GM18519 (cell line): ENCODE data around the gene ZFC3H1.
A peak's percentile ranks its signal among the peaks of the same experiment; 100 is the strongest.

Experiments
- ATAC-seq: cut with Tn5 transposase; IDR thresholded peaks from one replicate; pipeline ENCODE4 v1.9.1; 2021; ENCODE audit warnings: mild to moderate bottlenecking, moderate library complexity; ENCODE audit not compliant: unreplicated experiment, low FRiP score

Gene ZFC3H1

DNA sequence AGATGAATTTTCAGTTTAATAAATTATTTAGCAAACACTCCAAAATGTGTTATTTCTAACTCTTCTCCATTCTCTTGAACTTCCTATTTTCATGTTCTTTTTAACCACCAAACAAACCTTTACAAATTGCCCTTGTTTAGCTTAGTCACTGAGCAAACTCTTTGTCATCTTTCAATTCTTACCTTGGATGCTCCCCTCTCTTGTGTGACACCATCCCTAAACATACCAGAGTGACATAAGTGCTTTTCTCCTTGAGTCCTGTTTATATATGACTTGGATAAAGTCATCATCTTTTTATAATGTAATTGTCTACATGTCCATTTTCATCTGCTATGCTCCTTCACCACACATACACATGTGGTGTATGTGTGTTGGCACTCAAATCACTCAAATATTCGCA lies 18.8 kb upstream of the ZFC3H1 start:
- no peak for ATAC-seq

DNA sequence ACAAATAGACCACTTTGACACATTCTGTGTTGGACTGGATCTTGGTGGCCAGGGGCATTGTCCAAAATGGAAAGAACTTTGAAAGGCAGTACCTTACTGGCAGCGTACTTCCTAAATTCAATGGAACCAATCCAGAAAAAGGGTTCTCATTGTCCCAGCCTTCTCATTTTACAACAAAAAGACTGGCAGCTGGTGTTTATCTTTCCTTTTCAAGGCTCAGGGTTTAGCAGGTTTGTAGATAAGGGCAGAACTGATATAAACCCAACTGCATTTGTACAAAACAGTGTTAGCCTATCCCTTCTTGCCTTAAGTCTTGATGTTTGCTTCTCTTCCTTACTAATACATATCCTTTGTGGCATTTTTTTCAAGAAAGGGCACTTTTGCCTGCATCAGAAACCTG lies 8.2 kb upstream of the ZFC3H1 start:
- no peak for ATAC-seq

DNA sequence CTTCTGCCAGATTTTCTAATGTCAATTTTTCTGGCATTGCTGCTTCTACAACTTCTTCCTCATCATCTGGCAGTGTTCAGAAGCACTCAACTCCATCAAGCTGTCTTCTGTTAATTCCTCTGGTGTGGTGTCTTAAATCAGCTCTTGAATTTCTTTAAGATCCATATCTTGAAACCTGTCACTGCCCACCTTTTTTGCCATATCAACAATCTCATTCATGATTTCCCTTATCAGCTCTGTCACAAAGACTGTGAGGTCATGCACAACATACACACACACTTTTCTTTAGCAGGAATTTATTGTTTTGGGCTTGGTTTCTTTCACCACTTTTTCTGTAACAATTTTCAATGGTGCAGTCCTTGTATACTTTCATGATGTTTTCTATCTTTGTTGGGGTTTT lies 7.7 kb upstream of the ZFC3H1 start:
- no peak for ATAC-seq

DNA sequence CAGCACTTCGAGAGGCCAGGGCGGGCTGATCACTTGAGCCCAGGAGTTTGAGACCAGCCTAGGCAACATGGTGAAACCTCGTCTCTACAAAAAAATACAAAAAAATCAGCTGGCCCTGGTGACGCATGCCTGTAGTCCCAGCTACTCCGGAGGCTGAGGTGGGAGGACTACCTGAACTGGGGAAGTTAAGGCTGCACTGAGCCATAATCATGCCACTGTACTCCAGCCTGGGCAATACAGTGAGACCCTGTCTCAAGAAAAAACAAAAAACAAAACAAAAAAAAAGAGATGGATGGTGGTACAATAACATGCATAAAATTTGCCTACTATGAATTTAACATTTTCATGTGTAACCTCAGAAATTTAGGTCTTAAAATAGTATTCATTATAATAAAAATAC lies 2.6 kb upstream of the ZFC3H1 start:
- no peak for ATAC-seq

DNA sequence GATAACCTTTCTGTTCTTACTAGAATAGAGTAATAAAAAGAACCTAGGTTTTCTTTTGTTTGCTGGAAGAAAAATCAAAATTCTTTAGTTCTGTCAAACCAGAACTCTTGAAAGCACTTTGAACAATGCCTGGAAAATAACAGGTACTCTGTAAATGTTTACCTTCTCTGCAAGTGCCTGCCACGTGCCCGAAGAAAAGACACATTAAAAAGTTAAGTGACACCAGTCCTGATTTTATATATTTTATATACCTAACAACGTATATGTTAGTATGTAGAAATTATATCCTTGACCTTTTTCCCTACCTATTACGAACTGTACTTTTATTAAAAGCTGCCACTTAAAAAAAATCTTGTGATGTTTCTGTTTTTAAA lies 1.4 kb upstream of the ZFC3H1 start:
- ATAC-seq = no peak

DNA sequence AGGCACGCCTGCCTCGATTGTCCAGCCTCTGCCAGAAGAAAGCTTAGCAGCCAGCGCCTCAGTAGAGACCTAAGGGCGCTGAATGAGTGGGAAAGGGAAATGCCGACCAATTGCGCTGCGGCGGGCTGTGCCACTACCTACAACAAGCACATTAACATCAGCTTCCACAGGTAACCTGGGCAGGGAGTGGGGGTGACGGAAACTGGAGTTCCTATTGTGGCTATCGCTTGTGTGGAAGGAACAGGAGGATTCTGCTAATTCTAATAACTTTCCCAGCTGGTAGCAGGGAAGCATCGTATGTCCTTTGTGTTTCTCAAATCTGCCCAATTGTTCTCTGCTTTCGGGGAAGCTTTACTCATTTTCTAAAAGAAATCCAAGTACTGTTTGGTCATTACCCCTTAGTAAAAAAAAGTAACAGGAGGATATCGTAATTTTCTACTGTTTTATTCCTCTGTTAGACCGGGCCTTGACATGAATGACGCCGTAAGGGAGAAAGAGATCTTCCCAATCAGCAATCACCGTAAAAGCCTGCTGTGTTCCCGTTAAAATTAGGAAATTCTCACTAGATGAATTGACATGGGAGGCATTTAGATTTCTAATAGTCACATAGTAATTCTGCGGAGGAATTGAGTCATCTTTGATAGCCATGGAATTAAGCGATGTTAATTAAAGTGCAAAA lies 902 bp upstream of the ZFC3H1 start:
- peak; percentile 3 for ATAC-seq

DNA sequence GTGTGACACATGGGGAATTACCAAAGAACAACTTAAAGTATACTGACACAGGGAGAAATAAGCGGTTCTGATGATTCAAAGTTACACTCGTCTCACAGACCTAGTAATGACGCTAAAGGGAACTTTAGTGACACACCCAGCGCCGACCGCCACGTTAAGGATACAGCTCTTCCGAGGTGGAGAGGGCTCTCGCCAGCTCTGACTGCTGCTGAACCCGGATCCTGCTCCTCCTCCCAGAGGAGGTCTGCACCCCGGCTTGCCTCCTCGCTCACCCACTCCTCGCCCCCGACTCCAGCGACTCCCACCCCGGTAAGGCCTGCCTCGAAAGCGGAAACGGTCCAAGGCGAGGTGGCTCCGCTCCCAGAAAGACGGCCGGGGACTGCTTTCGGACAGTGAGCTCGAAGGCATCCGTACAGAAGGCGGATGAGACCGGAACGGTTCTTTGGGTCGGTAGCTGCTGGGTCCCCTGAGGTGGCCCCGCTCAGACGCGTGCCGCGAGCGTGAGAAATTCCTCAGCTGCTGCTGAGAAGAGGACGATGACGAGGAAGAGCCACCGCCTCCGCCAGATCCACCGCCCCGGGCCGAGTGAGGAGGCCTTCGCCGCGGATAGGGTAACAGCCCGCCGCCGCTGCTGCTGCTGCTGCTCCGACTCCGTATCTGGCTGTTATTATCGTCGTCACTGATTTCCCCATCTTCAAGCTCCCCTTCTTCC lies 643 bp downstream of the ZFC3H1 start:
- peak; percentile 26 for ATAC-seq

DNA sequence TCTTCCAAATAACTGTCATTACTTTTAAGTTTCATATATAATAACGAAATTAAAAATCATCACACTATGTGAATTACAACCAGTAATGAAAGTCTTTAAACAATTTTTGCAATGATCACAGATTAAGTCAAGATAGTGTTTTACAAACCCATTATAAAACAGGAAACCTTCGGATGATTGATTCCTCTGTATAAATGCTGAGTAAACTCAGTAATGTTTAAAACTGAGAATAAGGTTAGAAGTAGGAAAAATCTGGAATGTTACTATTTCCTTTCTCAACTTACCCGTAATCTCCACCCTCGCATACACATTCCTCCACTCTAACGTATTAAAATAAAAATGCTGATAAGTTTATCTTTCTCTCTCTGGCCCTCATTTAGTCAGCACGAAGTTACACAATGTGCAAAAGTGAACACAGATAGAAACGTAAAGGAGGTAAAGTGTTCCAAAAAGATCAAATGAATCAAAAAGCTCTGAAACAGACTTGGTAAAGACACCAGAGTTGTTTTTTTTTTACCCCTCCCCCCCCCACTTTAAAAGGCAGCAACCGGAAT lies 1.6 kb downstream of the ZFC3H1 start:
- no peak for ATAC-seq

DNA sequence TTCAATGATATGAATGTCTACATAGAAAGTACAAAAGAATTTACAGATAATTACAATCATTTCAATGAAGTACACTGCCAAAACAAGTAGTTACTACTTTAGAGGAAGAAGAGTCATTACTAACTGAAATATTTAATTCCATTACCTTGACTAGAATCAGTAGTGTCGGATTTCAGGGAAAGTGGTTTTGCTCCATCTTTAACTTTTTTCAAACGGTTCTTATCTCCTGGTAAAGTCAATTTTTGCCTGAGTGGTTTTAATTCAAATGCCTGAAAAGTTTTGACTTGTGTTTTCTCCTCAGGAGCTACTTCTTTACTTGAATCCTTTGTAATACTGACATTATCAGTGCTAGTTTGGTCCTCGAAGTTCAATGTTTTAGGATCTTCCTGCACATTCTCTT lies 6.9 kb downstream of the ZFC3H1 start:
- ATAC-seq = no peak

DNA sequence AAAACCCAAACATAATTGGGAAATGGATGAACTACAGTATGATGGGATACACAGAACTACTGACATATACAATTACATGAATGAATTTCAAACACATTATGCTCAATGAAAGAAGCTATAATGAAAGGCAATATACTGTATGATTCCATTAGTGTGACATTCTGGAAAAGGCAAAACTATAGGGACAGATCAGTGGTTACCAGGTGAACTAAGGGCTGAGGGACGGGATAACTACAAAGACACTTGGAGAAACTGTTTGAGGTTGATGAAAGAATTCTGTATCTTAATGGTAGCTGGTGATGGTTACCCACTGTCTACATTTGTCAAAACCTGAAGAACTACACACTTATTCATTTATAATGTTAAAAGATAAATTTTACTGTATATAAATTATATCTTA lies 7.7 kb downstream of the ZFC3H1 start:
- ATAC-seq = no peak

DNA sequence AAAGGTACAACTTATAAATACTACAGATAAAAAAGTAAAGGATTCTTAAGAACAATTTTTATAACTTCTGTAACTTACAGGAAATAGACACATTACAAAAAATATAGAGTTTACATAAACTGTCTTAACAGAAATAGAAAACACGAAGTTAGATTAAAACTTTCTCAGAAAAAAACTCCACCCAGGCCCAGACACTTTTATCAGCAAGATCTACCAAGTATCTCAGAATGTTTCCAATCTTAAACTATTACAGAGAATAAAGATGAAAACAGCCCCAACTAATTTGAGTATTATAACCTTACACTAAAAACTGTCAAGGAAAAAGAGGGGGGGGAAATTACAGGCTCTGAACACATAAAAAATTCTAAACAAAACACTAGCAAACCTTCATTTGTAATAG lies 8.2 kb downstream of the ZFC3H1 start:
- no peak for ATAC-seq

DNA sequence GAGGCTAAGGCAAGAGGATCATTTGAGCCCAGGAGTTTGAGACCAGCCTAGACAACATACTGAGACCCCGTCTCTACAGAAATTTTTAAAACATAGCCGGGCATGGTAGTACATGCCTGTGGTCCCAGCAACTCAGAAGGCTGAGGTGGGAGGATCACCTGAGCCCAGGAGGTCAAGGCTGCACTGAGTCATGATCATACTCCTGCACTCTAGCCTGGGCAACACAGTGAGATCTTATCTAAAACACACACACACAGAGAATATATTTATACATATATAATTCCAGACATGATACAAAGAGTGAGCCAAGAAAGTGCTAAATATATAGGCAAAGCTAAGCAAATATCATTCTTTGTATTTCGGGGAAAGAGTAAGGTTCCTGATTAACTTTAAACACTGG lies 9.4 kb downstream of the ZFC3H1 start:
- ATAC-seq = no peak

DNA sequence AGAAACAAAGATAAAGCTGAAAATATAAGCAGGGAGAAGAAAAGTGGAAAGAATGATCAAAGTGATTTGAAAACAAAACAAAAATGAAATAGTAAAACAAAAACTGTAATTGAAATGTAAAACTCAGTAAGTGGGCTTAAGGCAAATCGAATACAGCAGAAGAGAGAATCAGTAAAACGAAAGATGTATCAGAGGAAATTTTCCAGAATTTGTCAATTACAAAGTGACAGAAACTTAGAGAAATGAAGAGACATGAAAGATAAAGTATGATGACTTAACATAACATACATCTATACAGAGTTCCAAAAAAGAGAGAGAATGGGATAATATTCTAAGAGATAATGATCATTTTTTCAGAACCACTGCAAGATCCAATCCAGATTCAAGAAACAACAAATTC lies 10.5 kb downstream of the ZFC3H1 start:
- no peak for ATAC-seq

DNA sequence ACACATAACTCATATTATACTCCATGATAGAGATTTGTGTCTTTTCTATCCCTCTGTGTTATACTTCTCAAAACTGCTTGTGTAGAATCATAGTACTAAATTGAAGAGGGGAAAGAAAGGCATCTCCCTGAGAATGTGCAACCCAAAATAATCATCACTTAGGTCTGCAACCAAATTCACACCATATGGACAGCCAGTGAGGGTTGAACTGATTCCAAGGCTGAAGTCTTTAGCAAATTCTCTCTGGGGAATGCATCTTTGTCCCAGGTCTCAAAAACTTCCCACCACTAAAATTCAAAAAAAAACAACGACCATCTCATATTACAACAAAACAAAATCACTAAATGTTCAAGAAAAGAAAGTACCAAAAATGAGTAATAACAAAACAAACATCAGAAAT lies 11.0 kb downstream of the ZFC3H1 start:
- no peak for ATAC-seq

DNA sequence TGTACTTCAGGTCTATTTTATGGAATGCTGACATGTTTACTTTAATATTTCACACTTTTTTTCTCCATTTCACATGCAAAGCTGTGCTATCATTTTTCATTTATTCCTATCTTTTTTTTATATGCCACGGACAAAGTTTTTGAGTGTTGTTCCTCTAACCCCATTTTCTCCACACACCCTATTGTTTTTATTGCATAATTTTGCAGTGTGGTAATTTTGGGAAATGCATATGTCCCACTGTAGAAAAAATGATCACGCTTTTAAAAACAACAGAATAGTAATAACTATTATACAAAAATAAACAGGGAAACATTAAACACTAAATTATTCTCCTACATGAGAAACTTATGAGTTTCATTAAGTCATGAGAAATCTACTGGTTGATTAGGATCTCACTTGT lies 14.2 kb downstream of the ZFC3H1 start:
- no peak for ATAC-seq

DNA sequence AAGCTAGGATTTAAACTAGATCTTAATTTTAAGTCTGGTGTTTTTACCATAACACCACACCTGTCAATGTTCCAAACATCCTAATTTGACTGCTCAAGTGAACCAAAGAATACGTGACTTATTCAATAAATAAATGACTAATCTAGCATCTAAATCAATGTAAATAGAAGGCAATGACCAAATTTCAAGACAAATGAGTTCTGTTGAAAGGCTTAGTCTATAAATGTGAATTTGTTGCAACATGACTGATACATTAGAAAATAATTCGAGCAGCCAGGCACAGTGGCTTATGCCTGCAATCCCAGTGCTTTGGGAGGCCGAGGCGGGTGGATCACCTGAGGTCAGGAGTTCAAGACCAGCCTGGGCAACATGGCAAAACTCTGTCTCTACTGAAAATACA lies 15.1 kb downstream of the ZFC3H1 start:
- ATAC-seq = no peak

DNA sequence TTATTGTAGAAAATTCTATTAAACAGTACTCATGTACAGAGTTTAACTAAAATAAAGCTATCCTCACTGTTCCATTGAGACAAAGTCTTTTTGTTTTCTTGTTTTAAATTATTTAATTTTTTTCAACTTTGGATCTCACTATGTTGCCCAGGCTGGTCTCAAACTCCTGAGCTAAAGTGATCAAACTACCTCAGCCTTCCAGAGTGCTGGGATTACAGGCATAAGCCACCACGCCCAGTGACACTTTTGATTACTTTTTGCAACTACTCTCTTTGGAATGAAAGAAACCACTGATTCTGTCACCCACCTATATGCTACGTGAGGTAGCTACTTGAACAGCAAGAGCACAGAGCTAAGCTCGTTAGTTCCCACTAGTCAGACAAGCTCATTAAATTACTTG lies 17.1 kb downstream of the ZFC3H1 start:
- ATAC-seq = no peak

DNA sequence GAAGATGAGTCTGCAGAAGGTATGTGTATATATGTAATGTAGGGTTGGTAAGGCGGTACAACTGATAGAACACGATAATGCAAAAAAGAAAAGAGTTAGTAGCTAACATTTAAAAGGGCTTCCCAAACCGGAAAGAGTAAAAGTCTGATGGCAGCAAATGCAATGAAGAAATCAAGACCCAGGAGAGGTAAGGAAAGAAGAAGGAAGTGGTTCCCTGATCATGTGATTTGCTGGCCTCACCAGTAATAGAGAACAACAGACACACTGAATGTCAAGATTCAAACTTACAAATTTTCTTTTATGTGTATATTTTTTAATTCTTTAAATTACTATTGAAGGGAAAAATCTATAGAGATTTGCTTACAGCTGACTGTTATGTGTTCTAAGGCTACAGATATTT lies 18.4 kb downstream of the ZFC3H1 start:
- ATAC-seq = no peak

DNA sequence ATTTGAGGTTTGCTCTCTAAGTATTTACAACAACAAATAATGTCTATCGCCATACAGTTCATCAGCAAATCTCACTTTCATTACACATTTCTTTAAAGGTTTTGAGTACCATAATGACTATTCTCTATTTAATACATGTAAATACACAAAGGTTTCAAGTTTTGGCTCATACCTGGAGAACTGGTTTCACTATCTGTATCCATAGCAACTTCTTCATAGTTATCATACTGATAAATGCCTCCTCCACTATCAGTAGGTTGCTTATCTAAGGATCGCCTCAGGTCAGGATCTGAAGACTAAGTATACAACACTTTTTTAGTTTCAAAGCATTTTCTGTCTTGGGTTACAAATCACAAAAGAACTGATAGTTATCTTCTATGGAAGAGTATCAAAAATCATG lies 21.4 kb downstream of the ZFC3H1 start:
- no peak for ATAC-seq

DNA sequence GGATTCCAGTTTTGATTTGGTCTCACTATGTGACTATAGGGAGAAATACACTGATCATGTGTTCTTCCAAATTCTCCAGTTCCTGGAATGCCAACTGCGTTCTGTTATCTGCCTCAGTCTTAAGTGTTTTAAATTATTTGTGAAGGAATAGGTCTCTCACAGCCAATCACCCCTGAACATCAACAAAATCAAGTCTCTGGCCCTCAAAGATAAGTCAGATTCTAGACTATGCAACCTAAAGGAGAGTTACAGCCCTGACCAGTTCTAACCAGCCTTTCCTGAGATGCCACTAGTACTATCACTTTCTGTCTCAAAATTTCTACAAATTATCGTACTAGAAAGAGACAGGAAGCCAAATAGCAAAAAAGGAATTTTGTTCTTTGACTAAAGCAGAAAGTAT lies 22.3 kb downstream of the ZFC3H1 start:
- ATAC-seq = no peak

DNA sequence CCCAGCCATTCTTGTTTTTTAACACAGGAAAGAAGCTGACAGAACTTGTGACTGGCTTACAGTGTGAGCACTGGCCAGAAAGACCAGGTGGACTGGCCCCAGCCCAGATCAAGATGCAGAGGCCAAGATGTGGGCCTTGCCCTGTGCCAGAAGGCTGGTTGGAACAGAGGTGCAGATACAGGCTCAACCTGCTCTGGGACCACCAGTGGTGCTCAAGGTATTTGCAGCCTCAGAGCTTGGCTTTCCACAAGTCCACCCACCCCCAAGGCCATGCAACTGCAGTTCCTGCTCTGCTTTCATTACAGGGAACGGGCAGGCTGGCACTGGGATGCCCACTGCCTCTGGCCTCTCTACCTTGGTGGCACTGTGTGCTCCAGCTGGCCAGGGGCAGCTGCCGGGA lies 23.3 kb downstream of the ZFC3H1 start:
- ATAC-seq = no peak

DNA sequence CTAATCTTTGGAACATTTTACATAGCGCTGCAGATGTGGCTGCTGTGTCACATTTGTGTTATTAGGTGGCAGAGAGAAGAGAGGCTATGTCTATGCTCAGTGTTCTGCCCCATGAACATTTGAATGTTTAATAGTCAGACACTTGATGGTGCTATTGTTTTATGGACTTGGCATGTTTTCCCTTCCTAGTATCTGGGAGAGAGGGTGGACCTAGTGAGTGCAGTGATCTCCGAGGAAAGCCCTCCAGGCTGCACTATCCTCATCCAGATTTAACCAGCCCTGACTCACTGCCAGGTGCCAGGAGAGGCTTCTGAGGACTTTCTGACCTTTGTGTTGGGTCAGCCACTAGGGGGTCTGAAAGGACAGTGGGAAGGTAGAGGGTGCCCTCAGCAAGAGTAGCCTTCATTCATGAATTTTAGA lies 24.3 kb downstream of the ZFC3H1 start:
- ATAC-seq = no peak
